K562 (cell line): ENCODE results near the gene TRMT2A. TPM values are rescaled to one million over a fixed set of nuclear protein-coding genes. Genes with fewer than 3 reads are reported as not detected.

Experiments
- ARNT ChIP-seq, 2 experiments: fragments of 450-650 bp; IDR thresholded peaks; 2 replicates each; pipeline ENCODE4 v1.6.1; 2016; ENCODE audit warnings: mild to moderate bottlenecking in 1 of 2
- FOXJ2 ChIP-seq: fragments of 200-800 bp; sonication (Bioruptor generic); IDR thresholded peaks from 2 replicates; pipeline ENCODE4 v1.6.1; 2016; ENCODE audit warnings: missing genetic modification characterization, missing compliant biosample characterization
- GTF2F1 ChIP-seq: IDR thresholded peaks from 2 replicates; pipeline ENCODE4 v1.6.1; 2011; ENCODE audit warnings: low read depth, low read length, improper control_type of control experiment
- HNRNPK ChIP-seq: fragments of 200-400 bp; formaldehyde crosslinking; IDR thresholded peaks from one replicate; pipeline ENCODE4 v1.6.1; 2018; ENCODE audit warnings: mild to moderate bottlenecking, low read depth, low read length; ENCODE audit not compliant: poor library complexity, severe bottlenecking
- MAFK ChIP-seq: IDR thresholded peaks from 2 replicates; pipeline ENCODE4 v1.6.1; 2011; ENCODE audit warnings: low read length, improper control_type of control experiment
- POLR2AphosphoS2 ChIP-seq: IDR thresholded peaks from 2 replicates; pipeline ENCODE4 v1.6.1; 2012; ENCODE audit warnings: low read length, improper control_type of control experiment
- RAD21 ChIP-seq, 2 experiments: fragments of 250-450 bp in 1 of 2; fragments of 450-650 bp in 1 of 2; sonication (Bioruptor Pico) in 1 of 2; formaldehyde crosslinking in 1 of 2; IDR thresholded peaks in 1 of 2; conservative IDR thresholded peaks in 1 of 2; 2 replicates each; pipeline versions ENCODE4 v1.4.0 to v1.8.0; 2020 to 2022; ENCODE audit warnings: mild to moderate bottlenecking in 2 of 2, moderate library complexity in 1 of 2
- TEAD1 ChIP-seq, 2 experiments: fragments of 450-650 bp in 1 of 2; sonication (generic) in 1 of 2; formaldehyde crosslinking; IDR thresholded peaks; 2 replicates each; pipeline versions ENCODE4 v1.4.0 to v1.8.0; 2020 to 2022; ENCODE audit warnings: mild to moderate bottlenecking in 2 of 2, missing genetic modification reagents in 1 of 2
- TSHZ1 ChIP-seq: fragments of 250-450 bp; sonication (Bioruptor Pico); IDR thresholded peaks from 2 replicates; pipeline ENCODE4 v1.4.0; 2020; ENCODE audit warnings: mild to moderate bottlenecking, moderate library complexity
- XRCC3 ChIP-seq: fragments of 450-650 bp; IDR thresholded peaks from 2 replicates; pipeline ENCODE4 v1.6.1; 2017; ENCODE audit warnings: mild to moderate bottlenecking, moderate library complexity
- polyA plus RNA-seq, 8 experiments: library from polyadenylated mRNA; depleted of rRNA in 4 of 8; stranded (reverse) in 5 of 8; unstranded in 3 of 8; fragments of >200 nt; fragmentation: Nextera tagmentation in 2 of 8; fragmentation: Illumina TruSeq in 1 of 8; extraction: Ambion mirVana in 2 of 8; extraction: Trizol in 1 of 8; gene quantifications; 2 replicates each; pipeline versions ENCODE4 v1.2.1 to v1.2.3, GENCODE V29; 2011 to 2014; ENCODE audit warnings: inconsistent platforms in 1 of 8, missing spikeins in 1 of 8
- total RNA-seq, 7 experiments: library from RNA; depleted of rRNA in 6 of 7; stranded (reverse); fragments of >200 nt in 6 of 7; fragmentation: Illumina TruSeq in 2 of 7; extraction: Trizol in 2 of 7; gene quantifications; 2 replicates each; pipeline versions ENCODE4 v1.2.1 to v1.2.3, GENCODE V29; 2011 to 2021; ENCODE audit warnings: low replicate concordance in 1 of 7
- TF ChIP-seq, protein P1 (sequence below): fragments of 450-650 bp; IDR thresholded peaks from 2 replicates; pipeline ENCODE4 v1.6.1; 2016

Gene TRMT2A
- total and polyA plus RNA-seq, 9 of the 15 experiments (the other 6 are each of a cell fraction or from before 2014, with no cell fraction given) = 1.6 to 265 (median 140) TPM

DNA sequence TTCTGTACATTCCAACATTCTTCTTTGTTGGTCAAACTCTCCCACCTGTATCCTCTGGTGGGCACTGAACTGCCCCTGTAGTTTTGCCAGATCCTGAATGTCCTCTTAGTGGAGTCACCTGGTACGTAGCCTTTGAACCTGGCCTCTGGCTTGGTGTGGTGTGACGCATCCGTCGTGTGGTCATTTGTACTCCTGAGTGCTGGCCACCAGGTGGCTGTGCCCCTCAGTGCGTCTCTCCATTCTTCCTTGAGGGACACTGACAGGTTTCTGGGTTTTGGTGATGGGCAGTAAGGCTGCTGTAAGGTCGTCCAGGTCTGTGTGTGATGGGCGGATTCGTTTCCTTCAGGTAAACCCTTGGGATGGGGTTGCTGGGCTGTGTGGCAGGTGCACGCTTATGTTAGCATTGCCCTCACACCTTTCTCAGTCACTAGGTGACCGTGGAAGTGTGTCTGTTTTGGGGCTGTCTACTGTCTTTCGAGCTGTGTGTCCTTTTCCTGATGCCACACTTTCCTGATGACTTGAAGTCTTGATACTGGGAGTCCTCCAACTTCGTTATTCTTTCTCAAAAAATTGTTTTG, 14.7 kb downstream of the TRMT2A start (continued):
- TF ChIP-seq, protein P1, sequence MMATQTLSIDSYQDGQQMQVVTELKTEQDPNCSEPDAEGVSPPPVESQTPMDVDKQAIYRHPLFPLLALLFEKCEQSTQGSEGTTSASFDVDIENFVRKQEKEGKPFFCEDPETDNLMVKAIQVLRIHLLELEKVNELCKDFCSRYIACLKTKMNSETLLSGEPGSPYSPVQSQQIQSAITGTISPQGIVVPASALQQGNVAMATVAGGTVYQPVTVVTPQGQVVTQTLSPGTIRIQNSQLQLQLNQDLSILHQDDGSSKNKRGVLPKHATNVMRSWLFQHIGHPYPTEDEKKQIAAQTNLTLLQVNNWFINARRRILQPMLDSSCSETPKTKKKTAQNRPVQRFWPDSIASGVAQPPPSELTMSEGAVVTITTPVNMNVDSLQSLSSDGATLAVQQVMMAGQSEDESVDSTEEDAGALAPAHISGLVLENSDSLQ = no peak
- TF ChIP-seq ARNT (IDR thresholded peaks at IDR 0.05) (no peak), RAD21 (CRISPR knock-in tag; conservative IDR thresholded peaks at IDR 0.05 in 1 of 2, IDR thresholded peaks at IDR 0.05 in 1 of 2) (no peak), MAFK (no peak), TSHZ1 (CRISPR knock-in tag) (no peak), XRCC3 (no peak), FOXJ2 (tag) (no peak), GTF2F1 (0 out of 2 replicates have a peak, but pooled peaks have one; percentile 58), HNRNPK (no peak), POLR2AphosphoS2 (0 out of 2 replicates have a peak, but pooled peaks have one; percentile 30), TEAD1 (CRISPR knock-in tag; IDR thresholded peaks at IDR 0.05) (no peak)
- TF ChIP-seq, all 486 proteins: peak for 17
